Measurements from ENCODE around the gene TMEM205. TPM values are rescaled to one million over a fixed set of nuclear protein-coding genes. Genes with fewer than 3 reads are reported as not detected.

TMEM205 gene
- total RNA-seq, 6 donors from 2014 or later, result 85.9 to 260 (median 132) TPM

DNA sequence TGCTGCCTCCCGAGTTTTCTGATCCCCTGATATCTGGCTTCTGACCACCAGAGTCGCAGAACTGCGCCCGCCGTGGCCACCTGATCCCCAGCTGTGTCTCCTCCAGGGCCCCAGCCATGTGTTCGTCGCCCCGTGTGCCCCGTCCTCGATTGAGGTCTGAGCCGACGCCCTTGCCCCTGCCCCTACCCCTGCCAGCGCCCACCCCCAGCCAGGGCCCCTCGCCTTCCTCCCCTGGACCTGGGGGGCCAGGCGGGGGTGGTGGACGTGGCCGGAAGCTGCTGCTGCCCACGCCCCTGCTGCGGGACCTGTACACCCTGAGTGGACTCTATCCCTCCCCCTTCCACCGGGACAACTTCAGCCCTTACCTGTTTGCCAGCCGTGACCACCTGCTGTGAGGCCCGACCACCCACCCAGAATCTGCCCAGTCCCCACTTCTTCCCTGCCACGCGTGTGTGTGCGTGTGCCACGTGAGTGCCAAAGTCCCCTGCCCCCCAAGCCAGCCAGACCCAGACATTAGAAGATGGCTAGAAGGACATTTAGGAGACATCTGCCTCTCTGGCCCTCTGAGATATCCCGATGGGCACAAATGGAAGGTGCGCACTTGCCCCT lies 18.3 kb upstream of the TMEM205 start:
- Histone ChIP-seq H3K27ac (no peak overlapping the region), H3K9me3 (no peaks in the 10 kb centered on the region), H3K4me3 (no peak overlapping the region), H3K36me3 (peaks cover 3 to 61% (median 41%) of the 10 kb centered on the region in 4 donors), H3K27me3 (no peaks in the 10 kb centered on the region), H3K4me1 (no peaks in the 10 kb centered on the region)
- no peak for TF ChIP-seq POLR2A (IDR thresholded peaks at IDR 0.05)
- no peak for TF ChIP-seq EP300 (IDR thresholded peaks at IDR 0.05)
- TF ChIP-seq POLR2AphosphoS5 (IDR thresholded peaks at IDR 0.05), result no peak
- TF ChIP-seq, protein P1, sequence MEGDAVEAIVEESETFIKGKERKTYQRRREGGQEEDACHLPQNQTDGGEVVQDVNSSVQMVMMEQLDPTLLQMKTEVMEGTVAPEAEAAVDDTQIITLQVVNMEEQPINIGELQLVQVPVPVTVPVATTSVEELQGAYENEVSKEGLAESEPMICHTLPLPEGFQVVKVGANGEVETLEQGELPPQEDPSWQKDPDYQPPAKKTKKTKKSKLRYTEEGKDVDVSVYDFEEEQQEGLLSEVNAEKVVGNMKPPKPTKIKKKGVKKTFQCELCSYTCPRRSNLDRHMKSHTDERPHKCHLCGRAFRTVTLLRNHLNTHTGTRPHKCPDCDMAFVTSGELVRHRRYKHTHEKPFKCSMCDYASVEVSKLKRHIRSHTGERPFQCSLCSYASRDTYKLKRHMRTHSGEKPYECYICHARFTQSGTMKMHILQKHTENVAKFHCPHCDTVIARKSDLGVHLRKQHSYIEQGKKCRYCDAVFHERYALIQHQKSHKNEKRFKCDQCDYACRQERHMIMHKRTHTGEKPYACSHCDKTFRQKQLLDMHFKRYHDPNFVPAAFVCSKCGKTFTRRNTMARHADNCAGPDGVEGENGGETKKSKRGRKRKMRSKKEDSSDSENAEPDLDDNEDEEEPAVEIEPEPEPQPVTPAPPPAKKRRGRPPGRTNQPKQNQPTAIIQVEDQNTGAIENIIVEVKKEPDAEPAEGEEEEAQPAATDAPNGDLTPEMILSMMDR (IDR thresholded peaks at IDR 0.05), result no peak
- ATAC-seq (ENCODE audit: low FRiP score in 2 of 2) (no peak), DNase-seq (peak in 1 of 2 donors; percentile 77)
- WGBS, 2 donors, result 91 to 98% methylated on average over 6 to 25 of the region's 28 CpGs

DNA sequence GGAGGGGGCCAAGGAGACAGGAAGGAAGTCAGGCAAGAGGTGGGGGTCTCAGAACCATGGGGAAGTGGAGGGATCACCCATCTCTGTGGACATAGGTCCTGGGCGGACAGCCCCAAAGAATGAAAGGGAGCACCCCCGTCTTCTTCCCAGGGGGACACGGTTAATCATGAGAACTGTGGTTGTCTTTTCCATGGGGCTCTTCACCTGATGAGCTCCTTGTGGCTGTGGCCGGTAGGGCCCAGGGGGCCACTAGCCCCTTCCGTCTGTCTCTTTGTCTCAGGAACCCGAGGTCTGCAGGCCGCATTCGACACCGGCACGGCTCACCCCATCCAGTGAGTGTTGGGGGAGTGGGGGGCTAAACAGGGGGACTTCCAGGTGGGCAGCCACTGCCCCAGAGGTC lies 17.8 kb upstream of the TMEM205 start:
- Histone ChIP-seq H3K9me3 (no peaks in the 10 kb centered on the region), H3K27ac (no peak overlapping the region), H3K4me3 (no peak overlapping the region), H3K36me3 (peaks cover 3 to 66% (median 43%) of the 10 kb centered on the region in 4 donors), H3K27me3 (no peaks in the 10 kb centered on the region), H3K4me1 (no peaks in the 10 kb centered on the region)
- WGBS, 2 donors, result 81 to 92% methylated on average over 3 to 10 of the region's 10 CpGs
- TF ChIP-seq EP300 (IDR thresholded peaks at IDR 0.05) (no peak), POLR2AphosphoS5 (IDR thresholded peaks at IDR 0.05) (no peak), POLR2A (IDR thresholded peaks at IDR 0.05) (no peak)
- TF ChIP-seq, protein P1 (IDR thresholded peaks at IDR 0.05), result no peak
- ATAC-seq (ENCODE audit: low FRiP score in 2 of 2) (no peak), DNase-seq (no peak)

DNA sequence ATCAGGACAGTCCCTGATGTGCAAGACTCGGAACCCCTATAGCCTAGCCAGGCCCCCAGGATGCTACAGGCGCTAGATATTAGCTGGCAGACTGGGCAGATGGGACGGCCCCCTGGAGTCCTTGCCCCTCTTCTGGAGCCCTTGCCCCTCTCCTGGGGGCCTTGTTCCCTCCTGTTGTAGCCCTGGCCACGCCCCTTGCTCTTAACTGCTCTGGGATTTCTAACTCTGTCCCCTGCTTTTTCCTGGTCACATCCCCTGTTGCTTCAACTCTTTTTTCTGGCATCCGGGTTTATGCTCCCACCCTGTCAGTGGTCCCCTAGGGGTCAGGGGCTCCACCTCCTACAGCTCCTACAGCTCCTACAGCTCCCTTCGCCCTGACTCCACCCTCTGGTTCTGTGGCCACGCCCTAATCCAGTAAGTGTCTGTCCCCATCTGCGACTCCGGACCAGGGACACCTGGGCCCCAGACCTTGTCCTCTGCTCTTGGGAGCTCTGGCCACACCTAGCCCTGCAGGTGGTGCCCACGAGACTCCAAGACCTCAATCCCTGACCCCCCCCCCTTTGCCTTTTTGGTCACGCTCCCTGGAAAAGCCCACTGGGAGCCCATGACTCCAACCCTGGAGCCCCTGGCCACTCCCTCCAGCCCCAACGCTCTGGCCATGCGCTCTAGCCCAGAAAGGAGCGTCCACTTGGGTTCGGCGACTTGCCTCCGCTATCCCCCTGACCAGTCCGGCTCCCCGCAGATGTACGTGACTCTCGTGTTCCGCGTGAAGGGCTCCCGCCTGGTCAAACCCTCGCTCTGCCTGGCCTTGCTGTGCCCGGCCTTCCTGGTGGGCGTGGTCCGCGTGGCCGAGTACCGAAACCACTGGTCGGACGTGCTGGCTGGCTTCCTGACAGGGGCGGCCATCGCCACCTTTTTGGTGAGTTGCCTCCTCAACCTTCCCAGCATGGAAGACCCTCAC lies 16.0 kb upstream of the TMEM205 start:
- no peaks in the 10 kb centered on the region for H3K9me3 ChIP-seq
- 89 to 91% methylated on average over 28 to 35 of the region's 35 CpGs for WGBS, 2 donors
- no peak for TF ChIP-seq POLR2AphosphoS5 (IDR thresholded peaks at IDR 0.05)
- TF ChIP-seq POLR2A (IDR thresholded peaks at IDR 0.05), result no peak
- TF ChIP-seq EP300 (IDR thresholded peaks at IDR 0.05), result no peak
- TF ChIP-seq, protein P1 (IDR thresholded peaks at IDR 0.05), result no peak
- H3K4me1 ChIP-seq, result peaks cover 0 to 1% (median 0%) of the 10 kb centered on the region in 4 donors
- no peaks in the 10 kb centered on the region for H3K27me3 ChIP-seq
- DNase-seq, result peak in 1 of 2 donors; percentile 70
- no peak for ATAC-seq (ENCODE audit: low FRiP score in 2 of 2)
- no peak overlapping the region for H3K27ac ChIP-seq
- H3K4me3 ChIP-seq, result no peak overlapping the region
- peaks cover 3 to 61% (median 39%) of the 10 kb centered on the region in 4 donors for H3K36me3 ChIP-seq

DNA sequence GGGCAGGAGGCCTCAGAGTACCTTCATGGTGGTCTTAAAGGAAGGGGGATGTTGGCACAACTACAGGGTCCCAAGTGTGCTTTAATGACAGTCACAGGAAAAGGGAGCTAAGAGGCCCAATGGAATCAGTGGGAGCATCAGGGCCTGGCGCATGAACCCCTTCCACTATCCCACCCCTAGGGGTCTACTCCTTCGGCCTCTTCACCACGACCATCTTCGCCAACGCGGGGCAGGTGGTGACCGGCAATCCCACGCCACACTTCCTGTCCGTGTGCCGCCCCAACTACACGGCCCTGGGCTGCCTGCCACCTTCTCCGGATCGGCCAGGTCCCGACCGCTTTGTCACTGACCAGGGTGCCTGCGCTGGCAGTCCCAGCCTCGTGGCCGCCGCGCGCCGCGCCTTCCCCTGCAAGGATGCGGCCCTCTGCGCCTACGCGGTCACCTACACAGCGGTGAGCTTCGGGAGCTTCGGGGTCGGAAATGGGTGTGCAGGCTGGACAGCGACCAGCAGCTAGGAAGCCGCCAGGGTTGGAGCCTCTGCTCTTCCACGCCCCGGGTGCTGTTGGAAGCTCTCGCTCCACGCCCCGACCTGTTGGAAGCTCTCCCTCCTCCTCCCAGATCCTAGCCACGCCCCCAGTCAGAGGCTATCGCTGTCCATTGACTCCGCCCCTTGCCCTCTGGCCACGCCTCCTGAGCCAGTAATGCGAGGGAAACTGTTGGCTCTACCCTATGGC lies 15.1 kb upstream of the TMEM205 start:
- Histone ChIP-seq H3K4me3 (peak overlapping the region in 1 of 4 donors; percentile 19), H3K4me1 (peaks cover 2 to 8% (median 4%) of the 10 kb centered on the region in 4 donors), H3K27ac (no peak overlapping the region), H3K9me3 (no peaks in the 10 kb centered on the region), H3K36me3 (peaks cover 3 to 61% (median 39%) of the 10 kb centered on the region in 4 donors), H3K27me3 (no peaks in the 10 kb centered on the region)
- 68 to 75% methylated on average over 40 to 42 of the region's 43 CpGs for WGBS, 2 donors
- ATAC-seq (ENCODE audit: low FRiP score in 2 of 2), result peak in 1 of 2 donors; percentile 52
- peak; percentile 73 to 85 for DNase-seq
- TF ChIP-seq EP300 (IDR thresholded peaks at IDR 0.05) (no peak), POLR2A (IDR thresholded peaks at IDR 0.05) (no peak), POLR2AphosphoS5 (IDR thresholded peaks at IDR 0.05) (no peak)
- TF ChIP-seq, protein P1 (IDR thresholded peaks at IDR 0.05), result no peak
